ENCODE data around the gene C20orf173. TPM values are rescaled to one million over a fixed set of nuclear protein-coding genes. Genes with fewer than 3 reads are reported as not detected.

C20orf173 gene
- total and polyA plus RNA-seq, 2 of the 13 experiments (the other 11 are each of a cell fraction or from before 2014, with no cell fraction given): not detected

DNA sequence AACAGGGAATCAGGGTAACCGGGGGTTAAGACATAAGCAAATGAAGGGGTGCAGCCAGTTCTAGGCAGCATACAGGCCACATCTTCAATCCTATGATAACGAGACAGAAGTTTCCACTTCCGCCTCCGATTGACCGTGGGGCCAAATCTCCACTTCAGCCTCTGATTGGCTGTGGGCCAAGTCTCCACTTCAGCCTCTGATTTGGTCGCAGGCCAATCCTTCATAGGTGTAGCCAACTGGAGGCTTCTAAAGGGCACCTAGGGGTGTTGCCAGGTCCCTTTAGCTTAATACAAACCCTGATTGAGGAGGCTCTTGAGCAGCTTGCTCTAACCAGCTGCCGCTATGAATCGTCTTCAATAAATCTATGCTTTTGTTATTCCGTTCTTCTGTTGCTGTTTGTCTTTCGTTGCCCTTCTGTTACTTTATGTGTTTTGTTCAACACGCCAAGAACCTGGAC lies 10.3 kb upstream of the C20orf173 start (continued):
- TF ChIP-seq, protein P1, sequence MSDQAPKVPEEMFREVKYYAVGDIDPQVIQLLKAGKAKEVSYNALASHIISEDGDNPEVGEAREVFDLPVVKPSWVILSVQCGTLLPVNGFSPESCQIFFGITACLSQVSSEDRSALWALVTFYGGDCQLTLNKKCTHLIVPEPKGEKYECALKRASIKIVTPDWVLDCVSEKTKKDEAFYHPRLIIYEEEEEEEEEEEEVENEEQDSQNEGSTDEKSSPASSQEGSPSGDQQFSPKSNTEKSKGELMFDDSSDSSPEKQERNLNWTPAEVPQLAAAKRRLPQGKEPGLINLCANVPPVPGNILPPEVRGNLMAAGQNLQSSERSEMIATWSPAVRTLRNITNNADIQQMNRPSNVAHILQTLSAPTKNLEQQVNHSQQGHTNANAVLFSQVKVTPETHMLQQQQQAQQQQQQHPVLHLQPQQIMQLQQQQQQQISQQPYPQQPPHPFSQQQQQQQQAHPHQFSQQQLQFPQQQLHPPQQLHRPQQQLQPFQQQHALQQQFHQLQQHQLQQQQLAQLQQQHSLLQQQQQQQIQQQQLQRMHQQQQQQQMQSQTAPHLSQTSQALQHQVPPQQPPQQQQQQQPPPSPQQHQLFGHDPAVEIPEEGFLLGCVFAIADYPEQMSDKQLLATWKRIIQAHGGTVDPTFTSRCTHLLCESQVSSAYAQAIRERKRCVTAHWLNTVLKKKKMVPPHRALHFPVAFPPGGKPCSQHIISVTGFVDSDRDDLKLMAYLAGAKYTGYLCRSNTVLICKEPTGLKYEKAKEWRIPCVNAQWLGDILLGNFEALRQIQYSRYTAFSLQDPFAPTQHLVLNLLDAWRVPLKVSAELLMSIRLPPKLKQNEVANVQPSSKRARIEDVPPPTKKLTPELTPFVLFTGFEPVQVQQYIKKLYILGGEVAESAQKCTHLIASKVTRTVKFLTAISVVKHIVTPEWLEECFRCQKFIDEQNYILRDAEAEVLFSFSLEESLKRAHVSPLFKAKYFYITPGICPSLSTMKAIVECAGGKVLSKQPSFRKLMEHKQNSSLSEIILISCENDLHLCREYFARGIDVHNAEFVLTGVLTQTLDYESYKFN (CRISPR knock-in tag; conservative IDR thresholded peaks at IDR 0.05): no peak
- no peak for TF ChIP-seq ZNF766 (CRISPR knock-in tag; IDR thresholded peaks at IDR 0.05; ENCODE audit: borderline replicate concordance)
- peak; percentile 96 for TF ChIP-seq NFYB (CRISPR knock-in tag; IDR thresholded peaks at IDR 0.05)
- peak; percentile 74 for TF ChIP-seq POLR2G (IDR thresholded peaks at IDR 0.05; ENCODE audit: low read depth, low read length)
- 0 out of 2 replicates have a peak, but pooled peaks have one; percentile 25 for TF ChIP-seq ZNF614 (CRISPR knock-in tag; IDR thresholded peaks at IDR 0.05; ENCODE audit: borderline replicate concordance)
- TF ChIP-seq HMG20B (CRISPR knock-in tag; conservative IDR thresholded peaks at IDR 0.05): no peak
- TF ChIP-seq PHF8 (CRISPR knock-in tag; IDR thresholded peaks at IDR 0.05): peak; percentile 70
- 0 out of 2 replicates have a peak, but pooled peaks have one; percentile 9 for TF ChIP-seq MED1 (CRISPR knock-in tag; IDR thresholded peaks at IDR 0.05)
- TF ChIP-seq HOXD1 (CRISPR knock-in tag; IDR thresholded peaks at IDR 0.05): 0 out of 2 replicates have a peak, but pooled peaks have one; percentile 62
- 0 out of 2 replicates have a peak, but pooled peaks have one; percentile 32 for TF ChIP-seq DMAP1 (CRISPR knock-in tag; IDR thresholded peaks at IDR 0.05)
- TF ChIP-seq, protein P2, sequence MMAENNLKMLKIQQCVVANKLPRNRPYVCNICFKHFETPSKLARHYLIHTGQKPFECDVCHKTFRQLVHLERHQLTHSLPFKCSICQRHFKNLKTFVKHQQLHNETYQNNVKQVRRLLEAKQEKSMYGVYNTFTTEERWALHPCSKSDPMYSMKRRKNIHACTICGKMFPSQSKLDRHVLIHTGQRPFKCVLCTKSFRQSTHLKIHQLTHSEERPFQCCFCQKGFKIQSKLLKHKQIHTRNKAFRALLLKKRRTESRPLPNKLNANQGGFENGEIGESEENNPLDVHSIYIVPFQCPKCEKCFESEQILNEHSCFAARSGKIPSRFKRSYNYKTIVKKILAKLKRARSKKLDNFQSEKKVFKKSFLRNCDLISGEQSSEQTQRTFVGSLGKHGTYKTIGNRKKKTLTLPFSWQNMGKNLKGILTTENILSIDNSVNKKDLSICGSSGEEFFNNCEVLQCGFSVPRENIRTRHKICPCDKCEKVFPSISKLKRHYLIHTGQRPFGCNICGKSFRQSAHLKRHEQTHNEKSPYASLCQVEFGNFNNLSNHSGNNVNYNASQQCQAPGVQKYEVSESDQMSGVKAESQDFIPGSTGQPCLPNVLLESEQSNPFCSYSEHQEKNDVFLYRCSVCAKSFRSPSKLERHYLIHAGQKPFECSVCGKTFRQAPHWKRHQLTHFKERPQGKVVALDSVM (CRISPR knock-in tag; IDR thresholded peaks at IDR 0.05): peak; percentile 84
- TF ChIP-seq ZNF709 (CRISPR knock-in tag; IDR thresholded peaks at IDR 0.05): no peak
- TF ChIP-seq ETV5 (CRISPR knock-in tag; IDR thresholded peaks at IDR 0.05; ENCODE audit: borderline replicate concordance): peak; percentile 77; the same call in 1 of the 2 replicates
- TF ChIP-seq YEATS4 (CRISPR knock-in tag; IDR thresholded peaks at IDR 0.05; ENCODE audit: borderline replicate concordance): peak; percentile 19; the same call in 1 of the 2 replicates
- no peak for TF ChIP-seq ZNF432 (CRISPR knock-in tag; IDR thresholded peaks at IDR 0.05; ENCODE audit: borderline replicate concordance)
- TF ChIP-seq MEIS2 (CRISPR knock-in tag; IDR thresholded peaks at IDR 0.05): no peak
- TF ChIP-seq ZFP37 (CRISPR knock-in tag; IDR thresholded peaks at IDR 0.05; ENCODE audit: borderline replicate concordance): 0 out of 2 replicates have a peak, but pooled peaks have one; percentile 38
- TF ChIP-seq POLR2AphosphoS5 (IDR thresholded peaks at IDR 0.05; ENCODE audit: low read depth, low read length): peak; percentile 87
- TF ChIP-seq MIER3 (CRISPR knock-in tag; IDR thresholded peaks at IDR 0.05; ENCODE audit: borderline replicate concordance): no peak
- TF ChIP-seq RFXAP (CRISPR knock-in tag; IDR thresholded peaks at IDR 0.05; ENCODE audit: borderline replicate concordance): peak; percentile 78
- TF ChIP-seq GABPA (IDR thresholded peaks at IDR 0.05; ENCODE audit: low read depth, low read length): peak; percentile 43
- peak; percentile 84 for TF ChIP-seq GABPA (CRISPR knock-in tag; IDR thresholded peaks at IDR 0.05; ENCODE audit: low read depth)
- TF ChIP-seq NFRKB (IDR thresholded peaks at IDR 0.05): no peak
- TF ChIP-seq, protein P3, sequence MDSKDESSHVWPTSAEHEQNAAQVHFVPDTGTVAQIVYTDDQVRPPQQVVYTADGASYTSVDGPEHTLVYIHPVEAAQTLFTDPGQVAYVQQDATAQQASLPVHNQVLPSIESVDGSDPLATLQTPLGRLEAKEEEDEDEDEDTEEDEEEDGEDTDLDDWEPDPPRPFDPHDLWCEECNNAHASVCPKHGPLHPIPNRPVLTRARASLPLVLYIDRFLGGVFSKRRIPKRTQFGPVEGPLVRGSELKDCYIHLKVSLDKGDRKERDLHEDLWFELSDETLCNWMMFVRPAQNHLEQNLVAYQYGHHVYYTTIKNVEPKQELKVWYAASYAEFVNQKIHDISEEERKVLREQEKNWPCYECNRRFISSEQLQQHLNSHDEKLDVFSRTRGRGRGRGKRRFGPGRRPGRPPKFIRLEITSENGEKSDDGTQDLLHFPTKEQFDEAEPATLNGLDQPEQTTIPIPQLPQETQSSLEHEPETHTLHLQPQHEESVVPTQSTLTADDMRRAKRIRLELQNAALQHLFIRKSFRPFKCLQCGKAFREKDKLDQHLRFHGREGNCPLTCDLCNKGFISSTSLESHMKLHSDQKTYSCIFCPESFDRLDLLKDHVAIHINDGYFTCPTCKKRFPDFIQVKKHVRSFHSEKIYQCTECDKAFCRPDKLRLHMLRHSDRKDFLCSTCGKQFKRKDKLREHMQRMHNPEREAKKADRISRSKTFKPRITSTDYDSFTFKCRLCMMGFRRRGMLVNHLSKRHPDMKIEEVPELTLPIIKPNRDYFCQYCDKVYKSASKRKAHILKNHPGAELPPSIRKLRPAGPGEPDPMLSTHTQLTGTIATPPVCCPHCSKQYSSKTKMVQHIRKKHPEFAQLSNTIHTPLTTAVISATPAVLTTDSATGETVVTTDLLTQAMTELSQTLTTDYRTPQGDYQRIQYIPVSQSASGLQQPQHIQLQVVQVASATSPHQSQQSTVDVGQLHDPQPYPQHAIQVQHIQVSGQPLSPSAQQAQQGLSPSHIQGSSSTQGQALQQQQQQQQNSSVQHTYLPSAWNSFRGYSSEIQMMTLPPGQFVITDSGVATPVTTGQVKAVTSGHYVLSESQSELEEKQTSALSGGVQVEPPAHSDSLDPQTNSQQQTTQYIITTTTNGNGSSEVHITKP (CRISPR knock-in tag; IDR thresholded peaks at IDR 0.05; ENCODE audit: low read depth): 0 out of 2 replicates have a peak, but pooled peaks have one; percentile 23
